Measurements from ENCODE around the gene DNASE1L1. TPM values are rescaled to one million over a fixed set of nuclear protein-coding genes. Genes with fewer than 3 reads are reported as not detected.
A peak's percentile ranks its signal among the peaks of the same experiment; 100 is the strongest.

Gene DNASE1L1
- total and polyA plus RNA-seq, 2 donors (not counting 1 experiment from before 2014, with no cell fraction given): 24.6 to 49.2 TPM

DNA sequence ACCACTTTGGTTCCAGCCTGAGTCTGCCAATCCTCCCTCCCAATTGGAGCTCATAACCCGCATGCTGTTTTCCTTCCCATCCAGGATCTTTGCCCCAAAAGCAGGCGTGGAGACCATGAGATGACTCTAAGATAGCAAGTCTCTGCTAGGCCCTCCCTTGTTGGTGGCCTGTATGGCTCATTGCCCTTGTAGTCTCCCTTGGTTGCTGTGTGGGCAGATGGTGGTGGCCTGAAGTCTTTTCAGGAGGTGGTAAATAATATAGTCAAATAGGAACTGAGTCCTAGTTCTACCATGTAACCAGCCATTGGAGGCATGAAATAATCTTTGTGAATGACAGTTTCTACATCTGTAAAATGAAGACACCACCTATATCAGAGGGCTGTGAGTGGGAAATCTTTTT is 20.7 kb upstream of the DNASE1L1 start:
- H3K27ac ChIP-seq (ENCODE audit: low read length in 2 of 2): no peak overlapping the region
- no peaks in the 10 kb centered on the region for H3K9me3 ChIP-seq (ENCODE audit: control extremely low read depth in 1 of 3, control insufficient read depth in 2 of 3, insufficient read depth in 1 of 3, low read length in 2 of 3)
- no peak for TF ChIP-seq EZH2 (IDR thresholded peaks at IDR 0.05; ENCODE audit: borderline replicate concordance, insufficient read depth, low read depth, low read length, poor library complexity, severe bottlenecking)
- TF ChIP-seq, protein P1, sequence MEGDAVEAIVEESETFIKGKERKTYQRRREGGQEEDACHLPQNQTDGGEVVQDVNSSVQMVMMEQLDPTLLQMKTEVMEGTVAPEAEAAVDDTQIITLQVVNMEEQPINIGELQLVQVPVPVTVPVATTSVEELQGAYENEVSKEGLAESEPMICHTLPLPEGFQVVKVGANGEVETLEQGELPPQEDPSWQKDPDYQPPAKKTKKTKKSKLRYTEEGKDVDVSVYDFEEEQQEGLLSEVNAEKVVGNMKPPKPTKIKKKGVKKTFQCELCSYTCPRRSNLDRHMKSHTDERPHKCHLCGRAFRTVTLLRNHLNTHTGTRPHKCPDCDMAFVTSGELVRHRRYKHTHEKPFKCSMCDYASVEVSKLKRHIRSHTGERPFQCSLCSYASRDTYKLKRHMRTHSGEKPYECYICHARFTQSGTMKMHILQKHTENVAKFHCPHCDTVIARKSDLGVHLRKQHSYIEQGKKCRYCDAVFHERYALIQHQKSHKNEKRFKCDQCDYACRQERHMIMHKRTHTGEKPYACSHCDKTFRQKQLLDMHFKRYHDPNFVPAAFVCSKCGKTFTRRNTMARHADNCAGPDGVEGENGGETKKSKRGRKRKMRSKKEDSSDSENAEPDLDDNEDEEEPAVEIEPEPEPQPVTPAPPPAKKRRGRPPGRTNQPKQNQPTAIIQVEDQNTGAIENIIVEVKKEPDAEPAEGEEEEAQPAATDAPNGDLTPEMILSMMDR (IDR thresholded peaks at IDR 0.05): no peak
- POLR2A ChIA-PET: interaction anchor here (0.6 to 1.7 kb wide), 4 partner anchors 17 to 31 kb away, joined by 3 to 8 read pairs (median 5); partner anchors contain the start of gene RPL10
- Mint-ChIP-seq H3K4me3 (peak overlapping the region; percentile 87), H3K27me3 (no peaks in the 10 kb centered on the region), H3K27ac (peak overlapping the region; percentile 87), H3K9me3 (ENCODE audit: insufficient read depth) (no peaks in the 10 kb centered on the region), H3K4me1 (peaks cover 23% of the 10 kb centered on the region)
- ATAC-seq (ENCODE audit: low read depth) (no peak), DNase-seq (no peak)
- peak overlapping the region; percentile 76 for H3K4me2 ChIP-seq (replicated peaks; ENCODE audit: low read depth, low read length, poor library complexity, severe bottlenecking)
- peaks cover 9% of the 10 kb centered on the region for H3K79me2 ChIP-seq (ENCODE audit: control insufficient read depth, insufficient read depth, low read length)
- peaks cover 0 to 8% of the 10 kb centered on the region in 2 experiments for H3K36me3 ChIP-seq (replicated peaks in 1 of 2; ENCODE audit: control extremely low read depth in 1 of 2, control insufficient read depth in 1 of 2, extremely low read depth in 1 of 2, insufficient read depth in 2 of 2, low read length in 1 of 2)
- H3K4me1 ChIP-seq (ENCODE audit: control insufficient read depth in 2 of 2, insufficient read depth in 2 of 2, low read length in 2 of 2): peaks cover 6 to 15% of the 10 kb centered on the region in 2 donors
- H3K27me3 ChIP-seq (replicated peaks in 1 of 4; ENCODE audit: control extremely low read depth in 1 of 4, control insufficient read depth in 3 of 4, insufficient read depth in 4 of 4, low read length in 3 of 4): no peaks in the 10 kb centered on the region
- H4K20me1 ChIP-seq (ENCODE audit: control insufficient read depth, insufficient read depth, low read length, poor library complexity, severe bottlenecking): no peaks in the 10 kb centered on the region
- no CpG with 5 or more reads among the region's 2 CpGs for WGBS (ENCODE audit: insufficient coverage)
- intact Hi-C loops (cut with micrococcal nuclease): no loop called here
- H2AFZ ChIP-seq (ENCODE audit: insufficient read depth, low read depth, low read length, poor library complexity, severe bottlenecking): no peak overlapping the region
- no peak overlapping the region for H3K9ac ChIP-seq (ENCODE audit: low read length)
- no peak overlapping the region for H3K4me3 ChIP-seq (ENCODE audit: control extremely low read depth in 1 of 5, extremely low read depth in 1 of 5, insufficient read depth in 1 of 5, low read depth in 2 of 5, low read length in 4 of 5)
- CTCF ChIA-PET: interaction anchor here (1.2 kb wide), 1 partner anchor 18 kb away, joined by 3 read pairs; the partner anchor contains the start of gene TAFAZZIN

All from B cell (primary cell).